Activated naive CD4-positive, alpha-beta T cell treated with anti-CD3 and anti-CD28 coated beads, Interleukin-2, amount 50 U/mL, for 24 hours (primary cell): ENCODE data around the gene SMIM35.

Experiments
- H3K27ac Mint-ChIP-seq: one replicate; pipeline ENCODE4 v1.8.0; 2021; ENCODE audit warnings: mild to moderate bottlenecking, mixed read lengths
- H3K27me3 Mint-ChIP-seq: one replicate; pipeline ENCODE4 v1.8.0; 2021; ENCODE audit warnings: mixed read lengths
- H3K36me3 Mint-ChIP-seq: one replicate; pipeline ENCODE4 v1.8.0; 2021; ENCODE audit warnings: mixed read lengths
- H3K4me1 Mint-ChIP-seq: one replicate; pipeline ENCODE4 v1.8.0; 2021; ENCODE audit warnings: mixed read lengths
- H3K4me3 Mint-ChIP-seq: one replicate; pipeline ENCODE4 v1.8.0; 2021; ENCODE audit warnings: mild to moderate bottlenecking, mixed read lengths
- H3K9me3 Mint-ChIP-seq: one replicate; pipeline ENCODE4 v1.8.0; 2021; ENCODE audit warnings: mixed read lengths

The SMIM35 gene

DNA sequence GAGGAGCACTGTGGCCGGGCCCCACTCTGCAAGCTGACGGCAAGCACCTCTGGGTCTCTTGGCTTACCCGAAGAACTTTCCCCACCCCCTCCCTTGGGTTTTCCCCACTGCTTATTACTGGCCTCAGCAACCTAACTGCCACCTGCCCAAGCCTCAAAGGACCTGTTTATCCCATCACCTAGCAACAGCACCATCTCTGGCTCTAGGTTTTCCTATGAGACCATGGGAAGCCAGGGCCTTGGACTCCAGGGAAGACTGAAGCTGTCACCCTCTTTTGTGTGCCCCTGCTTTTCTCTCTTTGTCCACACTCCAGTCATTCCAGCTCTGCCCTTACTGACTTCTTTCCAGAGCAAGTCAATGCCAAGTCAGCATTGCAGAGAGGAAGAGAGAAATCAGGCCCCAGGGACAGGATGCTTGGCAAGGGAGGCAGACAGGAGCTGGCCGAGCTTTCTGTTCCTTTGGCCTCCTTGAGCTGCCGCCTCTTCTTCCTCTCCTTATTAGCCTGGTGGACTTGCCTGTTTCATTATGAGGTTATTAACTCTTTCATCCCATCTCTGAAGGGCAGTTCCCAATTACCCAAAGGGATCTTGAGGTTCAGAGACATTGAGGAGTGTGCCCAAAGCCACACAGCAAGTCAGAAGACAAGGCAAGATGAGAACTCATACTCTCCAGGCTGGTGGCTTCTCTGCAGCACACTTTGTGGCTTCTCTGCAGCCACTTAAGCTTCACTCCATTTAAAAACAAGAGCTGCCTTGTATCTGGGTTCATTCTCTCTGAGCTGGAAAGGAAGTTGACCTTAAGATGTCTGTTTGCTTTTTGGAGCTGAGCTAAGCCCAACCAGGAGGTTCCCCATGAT, at the start of gene SMIM35:
Gene SMIM35, minus strand, starts transcription at position 51 of the 856 bp plus-strand sequence. CDS start 206 bp downstream, outside the sequence.
- H3K4me3 Mint-ChIP-seq: no peak within 1 kb of the TSS
- H3K9me3 Mint-ChIP-seq: peaks cover 5% of the 10 kb centered on the region
- H3K27ac Mint-ChIP-seq: no peak within 1 kb of the TSS
- peaks cover 6% of the 10 kb centered on the region for H3K36me3 Mint-ChIP-seq
- H3K27me3 Mint-ChIP-seq: peaks cover 1% of the 10 kb centered on the region
- no peaks in the 10 kb centered on the region for H3K4me1 Mint-ChIP-seq

DNA sequence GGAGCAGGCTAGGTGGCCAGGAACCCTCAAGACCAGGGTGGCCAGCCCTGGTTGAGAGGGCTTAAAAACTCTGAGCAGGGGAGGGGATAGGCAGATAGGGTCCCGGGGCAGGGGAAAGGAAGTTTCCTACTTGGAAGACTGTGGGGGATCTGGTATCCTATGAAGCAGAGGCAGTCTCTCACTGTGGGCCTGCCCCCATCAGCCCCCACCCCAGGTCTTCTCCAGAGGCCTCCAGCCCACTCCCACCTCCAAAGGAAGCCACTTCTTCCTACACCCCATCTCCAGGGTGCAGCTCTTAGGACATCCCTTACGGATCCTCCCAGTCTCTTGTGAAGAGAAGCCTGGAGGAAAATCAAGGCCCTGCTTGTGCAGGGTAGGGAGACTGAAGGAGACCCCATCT, 49.6 kb upstream of the SMIM35 start:
- Mint-ChIP-seq H3K4me3 (no peak overlapping the region), H3K9me3 (no peaks in the 10 kb centered on the region), H3K27ac (no peak overlapping the region), H3K36me3 (no peaks in the 10 kb centered on the region), H3K27me3 (peaks cover 5% of the 10 kb centered on the region), H3K4me1 (no peaks in the 10 kb centered on the region)

GRCh38 chr11:118135796-118136165, 49.0 kb upstream of the SMIM35 start:
- Mint-ChIP-seq H3K4me1 (no peaks in the 10 kb centered on the region), H3K4me3 (no peak overlapping the region), H3K36me3 (no peaks in the 10 kb centered on the region), H3K27me3 (peaks cover 5% of the 10 kb centered on the region), H3K27ac (no peak overlapping the region), H3K9me3 (no peaks in the 10 kb centered on the region)

GRCh38 chr11:118135051-118135795, 48.5 kb upstream of the SMIM35 start:
- no peak overlapping the region for H3K4me3 Mint-ChIP-seq
- no peaks in the 10 kb centered on the region for H3K9me3 Mint-ChIP-seq
- H3K4me1 Mint-ChIP-seq: no peaks in the 10 kb centered on the region
- no peaks in the 10 kb centered on the region for H3K36me3 Mint-ChIP-seq
- H3K27ac Mint-ChIP-seq: no peak overlapping the region
- peaks cover 3% of the 10 kb centered on the region for H3K27me3 Mint-ChIP-seq

DNA sequence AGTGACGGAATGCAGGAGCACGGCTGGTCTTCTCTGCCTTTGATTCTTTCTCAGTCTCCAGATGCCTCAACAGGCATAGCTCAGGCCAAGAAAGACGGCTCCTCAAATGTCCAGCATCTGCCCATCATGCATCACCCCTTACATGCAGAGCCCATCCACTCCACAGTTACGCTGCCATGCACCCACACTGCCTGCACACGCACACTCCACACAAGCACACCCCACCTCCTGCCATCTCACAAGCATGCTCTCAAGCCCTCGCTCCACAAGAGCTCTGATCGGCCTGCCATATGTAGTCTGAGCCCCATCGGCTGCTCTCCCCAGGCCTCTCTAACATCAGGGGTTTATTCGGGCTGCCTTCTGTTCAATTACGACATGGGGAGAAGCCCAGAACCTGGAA, 47.1 kb upstream of the SMIM35 start:
- Mint-ChIP-seq H3K27me3 (peaks cover 3% of the 10 kb centered on the region), H3K27ac (no peak overlapping the region), H3K4me3 (no peak overlapping the region), H3K9me3 (no peaks in the 10 kb centered on the region), H3K4me1 (no peaks in the 10 kb centered on the region), H3K36me3 (no peaks in the 10 kb centered on the region)

DNA sequence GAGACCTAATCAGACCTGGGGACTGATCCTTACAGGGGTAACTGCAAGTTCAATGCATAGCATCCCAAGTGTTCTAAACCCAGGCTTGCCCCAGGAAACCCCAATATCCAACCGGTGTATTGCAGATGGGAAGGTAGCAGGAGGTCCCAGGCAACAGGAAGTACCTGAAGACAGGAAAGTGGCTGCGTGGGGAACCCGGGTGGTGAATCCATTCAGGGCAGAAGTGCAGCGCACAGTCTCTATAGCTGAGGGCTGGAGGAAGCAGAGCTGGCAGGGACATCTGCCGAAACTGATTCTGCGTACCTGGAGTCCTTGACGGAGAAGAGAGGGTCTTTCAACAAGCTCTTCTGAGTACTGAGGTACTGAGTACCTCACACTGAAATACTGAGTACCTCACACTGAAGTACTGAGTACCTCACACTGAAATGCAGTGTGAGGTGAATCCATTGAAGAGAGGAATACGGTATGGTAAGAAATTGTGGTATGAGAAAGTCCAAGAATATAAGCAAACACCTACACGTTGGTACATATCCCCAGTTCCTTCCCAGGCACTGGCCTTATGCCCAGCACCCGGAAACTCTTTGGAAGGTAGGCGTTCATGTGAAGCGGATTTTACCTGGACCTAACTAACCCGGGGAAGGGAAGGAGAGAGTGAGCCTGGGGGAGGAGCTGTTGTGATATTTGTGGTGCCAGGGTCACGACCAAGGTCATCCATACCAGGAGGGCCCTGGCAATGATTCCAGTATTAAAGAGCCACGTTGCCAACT, 45.8 kb upstream of the SMIM35 start:
- Mint-ChIP-seq H3K36me3 (no peaks in the 10 kb centered on the region), H3K4me1 (no peaks in the 10 kb centered on the region)

DNA sequence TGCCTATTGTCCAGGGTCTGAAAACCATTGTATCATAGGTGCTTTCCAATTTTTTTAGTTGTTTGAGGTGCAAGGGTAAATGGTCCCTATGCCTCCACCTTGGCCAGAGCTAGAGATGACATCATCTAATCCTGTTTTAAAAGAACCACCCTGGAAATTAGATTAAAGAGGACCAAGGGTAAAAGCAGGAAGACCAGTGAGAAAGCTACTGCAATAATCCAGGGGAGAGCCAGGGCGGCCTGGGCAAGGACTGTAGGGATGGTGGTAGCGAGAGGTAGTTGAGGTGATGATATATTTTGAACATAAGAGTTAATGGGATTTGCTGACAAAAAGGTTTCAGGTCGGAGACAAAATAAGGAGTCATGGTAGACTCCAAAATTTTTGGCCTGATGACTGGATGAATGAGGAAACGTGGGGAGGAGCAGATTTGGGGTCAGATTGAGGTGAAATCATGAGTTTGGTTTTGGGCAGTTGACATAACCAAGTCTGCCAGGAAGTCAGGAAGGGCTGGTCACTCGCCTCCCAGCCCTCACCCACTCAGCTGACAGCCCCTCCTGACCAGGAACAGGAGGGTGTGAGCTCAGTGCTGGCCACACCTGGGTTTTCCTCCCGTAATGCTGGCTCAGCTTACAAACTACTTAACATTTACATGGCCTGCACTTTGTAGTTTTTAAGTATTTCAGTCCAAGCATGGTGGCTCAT, 42.9 kb upstream of the SMIM35 start:
- Mint-ChIP-seq H3K27ac (no peak overlapping the region), H3K4me3 (no peak overlapping the region), H3K9me3 (no peaks in the 10 kb centered on the region), H3K27me3 (peaks cover 5% of the 10 kb centered on the region), H3K4me1 (no peaks in the 10 kb centered on the region), H3K36me3 (no peaks in the 10 kb centered on the region)

More for the DNA sequence above, 45.8 kb upstream of the SMIM35 start:
- Mint-ChIP-seq H3K27ac (no peak overlapping the region), H3K9me3 (no peaks in the 10 kb centered on the region), H3K27me3 (peaks cover 4% of the 10 kb centered on the region), H3K4me3 (no peak overlapping the region)

- peaks cover 5% of the 10 kb centered on the region for H3K27me3 Mint-ChIP-seq
- no peak overlapping the region for H3K27ac Mint-ChIP-seq
- H3K4me1 Mint-ChIP-seq: no peaks in the 10 kb centered on the region
- no peaks in the 10 kb centered on the region for H3K9me3 Mint-ChIP-seq
- no peak overlapping the region for H3K4me3 Mint-ChIP-seq
- no peaks in the 10 kb centered on the region for H3K36me3 Mint-ChIP-seq
Measured at GRCh38 chr11:118128721-118129470, 42.1 kb upstream of the SMIM35 start.

DNA sequence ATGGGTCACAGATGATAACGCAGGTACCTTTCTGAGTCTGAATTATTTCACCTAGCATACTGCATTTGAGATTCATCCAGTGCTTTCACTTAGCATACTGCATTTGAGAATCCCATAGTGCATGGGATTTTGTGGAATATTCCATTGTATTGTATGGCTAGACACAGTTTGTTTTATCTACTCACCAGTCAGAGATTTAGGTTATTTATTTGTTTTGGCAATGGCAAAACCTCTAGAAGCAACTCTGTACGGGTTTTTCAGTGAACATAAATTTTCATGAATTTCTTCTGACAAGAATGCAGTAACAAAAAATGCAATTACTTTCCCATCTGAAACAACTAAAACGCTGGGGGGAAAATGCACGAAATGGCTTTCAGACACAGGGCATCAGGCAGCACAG, 41.5 kb upstream of the SMIM35 start:
- Mint-ChIP-seq H3K4me1 (no peaks in the 10 kb centered on the region), H3K4me3 (no peak overlapping the region), H3K36me3 (no peaks in the 10 kb centered on the region), H3K27me3 (peaks cover 4% of the 10 kb centered on the region), H3K27ac (no peak overlapping the region), H3K9me3 (no peaks in the 10 kb centered on the region)

GRCh38 chr11:118126082-118126838, 39.5 kb upstream of the SMIM35 start:
- Mint-ChIP-seq H3K4me1 (no peaks in the 10 kb centered on the region), H3K36me3 (no peaks in the 10 kb centered on the region), H3K27ac (no peak overlapping the region), H3K4me3 (no peak overlapping the region), H3K27me3 (peaks cover 3% of the 10 kb centered on the region), H3K9me3 (no peaks in the 10 kb centered on the region)

GRCh38 chr11:118124929-118125535, 38.3 kb upstream of the SMIM35 start:
- Mint-ChIP-seq H3K27me3 (peaks cover 7% of the 10 kb centered on the region), H3K27ac (no peak overlapping the region), H3K36me3 (no peaks in the 10 kb centered on the region), H3K9me3 (no peaks in the 10 kb centered on the region), H3K4me3 (no peak overlapping the region), H3K4me1 (no peaks in the 10 kb centered on the region)

- Mint-ChIP-seq H3K27me3 (peaks cover 5% of the 10 kb centered on the region), H3K27ac (no peak overlapping the region), H3K36me3 (no peaks in the 10 kb centered on the region), H3K4me1 (no peaks in the 10 kb centered on the region), H3K4me3 (no peak overlapping the region), H3K9me3 (no peaks in the 10 kb centered on the region)
Measured at GRCh38 chr11:118120793-118121192, 34.0 kb upstream of the SMIM35 start.

DNA sequence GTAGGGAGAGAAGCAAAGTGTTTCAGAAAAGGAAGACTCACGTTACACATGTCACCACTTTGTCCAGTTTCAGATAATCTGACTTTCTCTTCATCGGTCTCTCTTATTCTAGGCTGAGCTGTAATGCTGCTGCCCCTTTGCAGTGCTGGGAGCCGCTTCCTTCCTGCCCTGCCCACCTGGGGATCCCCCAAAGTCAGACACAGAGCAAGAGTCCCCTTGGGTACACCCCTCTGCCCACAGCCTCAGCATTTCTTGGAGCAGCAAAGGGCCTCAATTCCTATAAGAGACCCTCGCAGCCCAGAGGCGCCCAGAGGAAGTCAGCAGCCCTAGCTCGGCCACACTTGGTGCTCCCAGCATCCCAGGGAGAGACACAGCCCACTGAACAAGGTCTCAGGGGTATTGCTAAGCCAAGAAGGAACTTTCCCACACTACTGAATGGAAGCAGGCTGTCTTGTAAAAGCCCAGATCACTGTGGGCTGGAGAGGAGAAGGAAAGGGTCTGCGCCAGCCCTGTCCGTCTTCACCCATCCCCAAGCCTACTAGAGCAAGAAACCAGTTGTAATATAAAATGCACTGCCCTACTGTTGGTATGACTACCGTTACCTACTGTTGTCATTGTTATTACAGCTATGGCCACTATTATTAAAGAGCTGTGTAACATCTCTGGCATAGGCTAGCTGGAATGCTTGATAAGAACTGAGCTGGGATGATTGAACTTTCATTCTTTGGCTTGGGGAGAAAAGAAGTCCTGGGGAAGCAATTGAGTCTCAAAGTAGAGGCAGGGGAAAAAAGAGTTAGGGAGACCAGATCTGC, 31.2 kb upstream of the SMIM35 start:
- H3K9me3 Mint-ChIP-seq: no peaks in the 10 kb centered on the region
- H3K27me3 Mint-ChIP-seq: peaks cover 5% of the 10 kb centered on the region
- H3K27ac Mint-ChIP-seq: no peak overlapping the region
- H3K36me3 Mint-ChIP-seq: no peaks in the 10 kb centered on the region
- H3K4me3 Mint-ChIP-seq: no peak overlapping the region
- H3K4me1 Mint-ChIP-seq: no peaks in the 10 kb centered on the region
